GM12878 (cell line): Measurements from ENCODE around the gene RARB.

ENCODE experiments used
- BCL3 ChIP-seq: IDR thresholded peaks from 2 replicates; pipeline ENCODE4 v1.6.1; 2011; ENCODE audit warnings: borderline replicate concordance, low read depth, mild to moderate bottlenecking, moderate library complexity, low read length; ENCODE audit not compliant: insufficient read depth, poor library complexity, severe bottlenecking
- BRCA1 ChIP-seq: IDR thresholded peaks from 2 replicates; pipeline ENCODE4 v1.6.1; 2011; ENCODE audit warnings: low read depth, low read length, improper control_type of control experiment
- CEBPZ ChIP-seq: fragments of 150-350 bp; IDR thresholded peaks from 2 replicates; pipeline ENCODE4 v1.6.1; 2016; ENCODE audit warnings: low read depth, low read length
- EED ChIP-seq: sonication (generic); IDR thresholded peaks from 2 replicates; pipeline ENCODE4 v1.6.1; 2016; ENCODE audit warnings: antibody characterized with exemption, low read depth
- EP300 ChIP-seq, 2 experiments: fragments of 150-350 bp in 1 of 2; IDR thresholded peaks; 2 replicates each; pipeline ENCODE4 v1.6.1; 2011 to 2012; ENCODE audit warnings: low read depth in 2 of 2, low read length in 2 of 2, borderline replicate concordance in 1 of 2, improper control_type of control experiment in 1 of 2, inconsistent platforms in 1 of 2; ENCODE audit not compliant: control insufficient read depth in 1 of 2
- KDM1A ChIP-seq: fragments of 200-600 bp; sonication (generic); IDR thresholded peaks from 2 replicates; pipeline ENCODE4 v1.6.1; 2016; ENCODE audit warnings: borderline replicate concordance
- PBX3 ChIP-seq: IDR thresholded peaks from 2 replicates; pipeline ENCODE4 v1.6.1; 2011; ENCODE audit warnings: mild to moderate bottlenecking, low read depth, low read length, moderate library complexity; ENCODE audit not compliant: insufficient replicate concordance
- SP1 ChIP-seq: IDR thresholded peaks from one replicate; pipeline ENCODE4 v1.6.1; 2011; ENCODE audit warnings: low read depth, low read length
- SPI1 ChIP-seq: IDR thresholded peaks from 2 replicates; pipeline ENCODE4 v1.6.1; 2011; ENCODE audit warnings: low read depth, mild to moderate bottlenecking, low read length, moderate library complexity, borderline replicate concordance; ENCODE audit not compliant: insufficient read depth
- TBL1XR1 ChIP-seq: IDR thresholded peaks from 2 replicates; pipeline ENCODE4 v1.6.1; 2012; ENCODE audit warnings: low read depth, low read length, improper control_type of control experiment
- USF2 ChIP-seq: IDR thresholded peaks from 2 replicates; pipeline ENCODE4 v1.6.1; 2011; ENCODE audit warnings: low read depth, low read length, improper control_type of control experiment, borderline replicate concordance
- TF ChIP-seq, protein P1 (sequence below), 3 experiments: IDR thresholded peaks in 2 of 3; conservative IDR thresholded peaks in 1 of 3; 2 replicates each; pipeline ENCODE4 v1.5.1; 2011; ENCODE audit warnings: low read depth in 3 of 3, low read length in 3 of 3, mild to moderate bottlenecking in 3 of 3, control low read depth in 2 of 3, moderate library complexity in 2 of 3, inconsistent platforms in 1 of 3, mixed read lengths in 1 of 3; ENCODE audit not compliant: control insufficient read depth in 2 of 3, insufficient read depth in 1 of 3; ENCODE audit errors: extremely low read depth in 1 of 3

DNA sequence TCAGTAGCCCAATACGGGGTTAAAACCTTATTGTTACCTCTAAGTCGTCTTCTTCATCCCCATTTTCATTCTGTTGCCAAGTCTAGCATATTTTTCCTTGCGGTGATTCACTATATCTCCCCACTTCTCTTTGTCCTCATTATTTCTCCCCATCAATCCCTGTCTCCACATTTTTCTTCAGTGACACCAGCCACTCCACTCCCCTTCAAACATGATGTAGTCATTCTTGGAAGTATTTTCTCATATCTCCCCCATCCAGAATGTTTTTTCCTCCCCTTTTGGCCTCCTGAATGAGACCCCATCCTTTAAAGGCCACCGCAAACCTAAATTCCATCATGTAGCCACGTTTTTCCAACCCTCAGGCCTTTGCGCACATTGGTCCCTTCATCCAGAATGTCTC, 130.7 kb downstream of the RARB start:
- TF ChIP-seq SPI1, result no peak
- TF ChIP-seq, protein P1, sequence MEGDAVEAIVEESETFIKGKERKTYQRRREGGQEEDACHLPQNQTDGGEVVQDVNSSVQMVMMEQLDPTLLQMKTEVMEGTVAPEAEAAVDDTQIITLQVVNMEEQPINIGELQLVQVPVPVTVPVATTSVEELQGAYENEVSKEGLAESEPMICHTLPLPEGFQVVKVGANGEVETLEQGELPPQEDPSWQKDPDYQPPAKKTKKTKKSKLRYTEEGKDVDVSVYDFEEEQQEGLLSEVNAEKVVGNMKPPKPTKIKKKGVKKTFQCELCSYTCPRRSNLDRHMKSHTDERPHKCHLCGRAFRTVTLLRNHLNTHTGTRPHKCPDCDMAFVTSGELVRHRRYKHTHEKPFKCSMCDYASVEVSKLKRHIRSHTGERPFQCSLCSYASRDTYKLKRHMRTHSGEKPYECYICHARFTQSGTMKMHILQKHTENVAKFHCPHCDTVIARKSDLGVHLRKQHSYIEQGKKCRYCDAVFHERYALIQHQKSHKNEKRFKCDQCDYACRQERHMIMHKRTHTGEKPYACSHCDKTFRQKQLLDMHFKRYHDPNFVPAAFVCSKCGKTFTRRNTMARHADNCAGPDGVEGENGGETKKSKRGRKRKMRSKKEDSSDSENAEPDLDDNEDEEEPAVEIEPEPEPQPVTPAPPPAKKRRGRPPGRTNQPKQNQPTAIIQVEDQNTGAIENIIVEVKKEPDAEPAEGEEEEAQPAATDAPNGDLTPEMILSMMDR (IDR thresholded peaks at IDR 0.05 in 2 of 3, conservative IDR thresholded peaks at IDR 0.05 in 1 of 3; ENCODE audit: control insufficient read depth in 2 of 3, extremely low read depth in 1 of 3, insufficient read depth in 1 of 3, low read depth in 3 of 3, low read length in 3 of 3), result no peak
- no peak for TF ChIP-seq BCL3
- TF ChIP-seq USF2, result no peak
- no peak for TF ChIP-seq CEBPZ
- no peak for TF ChIP-seq EP300 (IDR thresholded peaks at IDR 0.05; ENCODE audit: borderline replicate concordance in 1 of 2, control insufficient read depth in 1 of 2, low read depth in 2 of 2, low read length in 2 of 2)
- TF ChIP-seq TBL1XR1, result no peak
- no peak for TF ChIP-seq EED
- TF ChIP-seq PBX3, result no peak
- no peak for TF ChIP-seq SP1
- TF ChIP-seq KDM1A, result no peak
- no peak for TF ChIP-seq BRCA1
